Body of pancreas (tissue), 4 donors: ENCODE measurements around the gene CMSS1. TPM values are rescaled to one million over a fixed set of nuclear protein-coding genes. Genes with fewer than 3 reads are reported as not detected.
"Not testable (repeated sequence)": the region's sequence is repeated elsewhere in the genome, so short reads cannot be mapped to it uniquely, and the experiment has no call there.

Experiments used
- ATAC-seq: fragments of 150-250 bp; one replicate; pipeline ENCODE4 v1.9.1; 2016
- DNase-seq, 4 donors: peaks; one replicate each; pipeline ENCODE4 v3.0.0-alpha.2; 2019
- H3K27ac ChIP-seq, 4 donors: fragments of 200-600 bp; sonication (generic); 1 replicate in 3 of 4; 2 replicates in 1 of 4; pipeline versions ENCODE4 v1.5.1 to v1.6.1; 2016 to 2019; ENCODE audit warnings: mild to moderate bottlenecking in 1 of 4, mixed read lengths in 1 of 4, moderate library complexity in 1 of 4
- H3K27me3 ChIP-seq, 2 donors: fragments of 200-600 bp; sonication (generic); one replicate each; pipeline ENCODE4 v1.6.0; 2016; ENCODE audit warnings: mild to moderate bottlenecking in 1 of 2
- H3K36me3 ChIP-seq, 2 donors: fragments of 200-600 bp; sonication (generic); replicated peaks in 1 of 2; 2 replicates each; pipeline ENCODE4 v1.5.1; 2016; ENCODE audit warnings: low read depth in 2 of 2; ENCODE audit not compliant: insufficient read depth in 1 of 2
- H3K4me1 ChIP-seq: fragments of 200-600 bp; sonication (generic); one replicate; pipeline ENCODE4 v1.6.0; 2016
- H3K4me3 ChIP-seq, 2 donors: fragments of 200-600 bp; sonication (generic); 1 replicate in 1 of 2; 2 replicates in 1 of 2; pipeline ENCODE4 v1.5.1; 2016 to 2019
- H3K9me3 ChIP-seq, 3 donors: fragments of 200-600 bp; sonication (generic); 1 replicate in 2 of 3; 2 replicates in 1 of 3; pipeline ENCODE4 v1.5.1; 2016
- CTCF ChIP-seq, 7 experiments: fragments of 450-650 bp in 4 of 7; fragments of 200-600 bp in 3 of 7; sonication (generic) in 3 of 7; IDR thresholded peaks; one replicate each; pipeline ENCODE4 v1.5.1; 2016 to 2019; ENCODE audit warnings: antibody characterized with exemption in 7 of 7
- POLR2A ChIP-seq, 3 donors: fragments of 450-650 bp; IDR thresholded peaks; one replicate each; pipeline ENCODE4 v1.6.1; 2016; ENCODE audit warnings: antibody characterized with exemption in 3 of 3, mild to moderate bottlenecking in 2 of 3
- WGBS, 2 donors: methylation state at CpG; one replicate each; pipeline ENCODE4 v1.1.5; 2017; 5-methylcytosine and 5-hydroxymethylcytosine counted together
- intact Hi-C: fragments of 100-400 bp; cut with DNase I; formaldehyde crosslinking; loops from one replicate; pipeline ENCODE4 v1.15.1; 2023
- total RNA-seq, 2 donors: library from RNA; depleted of rRNA; stranded (reverse); fragments of >200 nt; gene quantifications; one replicate each; pipeline ENCODE4 v1.1.0, GENCODE V29; 2016

Gene CMSS1
- total RNA-seq, 2 donors from 2014 or later, result 3.9 to 21.4 TPM

GRCh38 chr3:99834211-99834957, 16.7 kb downstream of the CMSS1 start:
- intact Hi-C loops, result no loop called here

GRCh38 chr3:99836681-99837080, 19.0 kb downstream of the CMSS1 start:
- Histone ChIP-seq H3K27ac (no peak overlapping the region), H3K36me3 (no peaks in the 10 kb centered on the region), H3K27me3 (no peaks in the 10 kb centered on the region), H3K4me3 (no peak overlapping the region), H3K9me3 (no peaks in the 10 kb centered on the region), H3K4me1 (peaks cover 24% of the 10 kb centered on the region)
- ATAC-seq (no peak), DNase-seq (no peak)
- intact Hi-C loops, result no loop called here
- TF ChIP-seq CTCF (IDR thresholded peaks at IDR 0.05) (no peak), POLR2A (IDR thresholded peaks at IDR 0.05) (no peak)
- 40 to 49% methylated on average over 3 of the region's 3 CpGs for WGBS, 2 donors

More at GRCh38 chr3:99834211-99834957, 16.7 kb downstream of the CMSS1 start:
- Histone ChIP-seq H3K4me3 (no peak overlapping the region), H3K4me1 (peaks cover 16% of the 10 kb centered on the region), H3K36me3 (no peaks in the 10 kb centered on the region), H3K9me3 (no peaks in the 10 kb centered on the region), H3K27me3 (no peaks in the 10 kb centered on the region), H3K27ac (no peak overlapping the region)
- ATAC-seq, result no peak
- no peak for DNase-seq
- no peak for TF ChIP-seq CTCF (IDR thresholded peaks at IDR 0.05)
- TF ChIP-seq POLR2A (IDR thresholded peaks at IDR 0.05), result no peak
- whole genome bisulfite sequencing, 2 donors, result 85 to 90% methylated on average over 2 of the region's 2 CpGs

GRCh38 chr3:99837715-99838114, 20.1 kb downstream of the CMSS1 start:
- WGBS, 2 donors, result 91 to 92% methylated on average over 1 of the region's 1 CpG
- ATAC-seq (no peak), DNase-seq (no peak)
- H3K4me3 ChIP-seq, result no peak overlapping the region
- TF ChIP-seq CTCF (IDR thresholded peaks at IDR 0.05), result no peak
- H3K36me3 ChIP-seq, result no peaks in the 10 kb centered on the region
- no peaks in the 10 kb centered on the region for H3K27me3 ChIP-seq
- H3K27ac ChIP-seq, result no peak overlapping the region
- intact Hi-C loops, result no loop called here
- no peaks in the 10 kb centered on the region for H3K9me3 ChIP-seq
- H3K4me1 ChIP-seq, result peaks cover 24% of the 10 kb centered on the region

- no peak overlapping the region for H3K4me3 ChIP-seq
- DNase-seq, result no peak
- TF ChIP-seq POLR2A (IDR thresholded peaks at IDR 0.05) (no peak), CTCF (IDR thresholded peaks at IDR 0.05) (no peak)
- ATAC-seq, result no peak
- no peaks in the 10 kb centered on the region for H3K36me3 ChIP-seq
- no peaks in the 10 kb centered on the region for H3K9me3 ChIP-seq
- no peak overlapping the region for H3K27ac ChIP-seq
- H3K4me1 ChIP-seq, result peaks cover 28% of the 10 kb centered on the region
- no peaks in the 10 kb centered on the region for H3K27me3 ChIP-seq
- intact Hi-C loops, result no loop called here
Observed at GRCh38 chr3:99838755-99839154, 21.1 kb downstream of the CMSS1 start.

GRCh38 chr3:99839613-99840012, 22.0 kb downstream of the CMSS1 start:
- DNase-seq (no peak), ATAC-seq (no peak)
- Histone ChIP-seq H3K9me3 (no peaks in the 10 kb centered on the region), H3K4me3 (no peak overlapping the region), H3K27me3 (no peaks in the 10 kb centered on the region), H3K4me1 (peaks cover 35% of the 10 kb centered on the region), H3K27ac (no peak overlapping the region), H3K36me3 (no peaks in the 10 kb centered on the region)
- 75 to 100% methylated on average over 1 of the region's 1 CpG for WGBS, 2 donors
- no peak for TF ChIP-seq POLR2A (IDR thresholded peaks at IDR 0.05)
- no peak for TF ChIP-seq CTCF (IDR thresholded peaks at IDR 0.05)
- intact Hi-C loops, result no loop called here

GRCh38 chr3:99841949-99842348, 24.3 kb downstream of the CMSS1 start:
- ATAC-seq, H3K9me3 ChIP-seq, H3K27ac ChIP-seq, H3K36me3 ChIP-seq, DNase-seq, H3K4me3 ChIP-seq, H3K27me3 ChIP-seq, intact Hi-C loops: not testable (repeated sequence)
- WGBS, 2 donors, result 96 to 97% methylated on average over 4 of the region's 4 CpGs
- peaks cover 28% of the 10 kb centered on the region for H3K4me1 ChIP-seq
